ENCODE data around the gene MYO3B.

MYO3B gene

GRCh38 chr2:170146784-170147183, 31.2 kb upstream of the MYO3B start:
- no peak overlapping the region for H3K4me3 ChIP-seq (ENCODE audit: low read depth, low read length)
- no peak for DNase-seq
- no peaks in the 10 kb centered on the region for H3K36me3 ChIP-seq
- TF ChIP-seq, protein P1, sequence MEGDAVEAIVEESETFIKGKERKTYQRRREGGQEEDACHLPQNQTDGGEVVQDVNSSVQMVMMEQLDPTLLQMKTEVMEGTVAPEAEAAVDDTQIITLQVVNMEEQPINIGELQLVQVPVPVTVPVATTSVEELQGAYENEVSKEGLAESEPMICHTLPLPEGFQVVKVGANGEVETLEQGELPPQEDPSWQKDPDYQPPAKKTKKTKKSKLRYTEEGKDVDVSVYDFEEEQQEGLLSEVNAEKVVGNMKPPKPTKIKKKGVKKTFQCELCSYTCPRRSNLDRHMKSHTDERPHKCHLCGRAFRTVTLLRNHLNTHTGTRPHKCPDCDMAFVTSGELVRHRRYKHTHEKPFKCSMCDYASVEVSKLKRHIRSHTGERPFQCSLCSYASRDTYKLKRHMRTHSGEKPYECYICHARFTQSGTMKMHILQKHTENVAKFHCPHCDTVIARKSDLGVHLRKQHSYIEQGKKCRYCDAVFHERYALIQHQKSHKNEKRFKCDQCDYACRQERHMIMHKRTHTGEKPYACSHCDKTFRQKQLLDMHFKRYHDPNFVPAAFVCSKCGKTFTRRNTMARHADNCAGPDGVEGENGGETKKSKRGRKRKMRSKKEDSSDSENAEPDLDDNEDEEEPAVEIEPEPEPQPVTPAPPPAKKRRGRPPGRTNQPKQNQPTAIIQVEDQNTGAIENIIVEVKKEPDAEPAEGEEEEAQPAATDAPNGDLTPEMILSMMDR (IDR thresholded peaks at IDR 0.05; ENCODE audit: low read depth, low read length) = no peak
- no peaks in the 10 kb centered on the region for H3K27me3 ChIP-seq (ENCODE audit: insufficient read depth, low read depth, severe bottlenecking)
- H3K9me3 ChIP-seq (ENCODE audit: severe bottlenecking) = peaks cover 3% of the 10 kb centered on the region
- no peak overlapping the region for H3K27ac ChIP-seq

GRCh38 chr2:170147576-170147975, 30.4 kb upstream of the MYO3B start:
- Histone ChIP-seq H3K27ac (no peak overlapping the region), H3K4me3 (ENCODE audit: low read depth, low read length) (no peak overlapping the region), H3K27me3 (ENCODE audit: insufficient read depth, low read depth, severe bottlenecking) (no peaks in the 10 kb centered on the region), H3K36me3 (no peaks in the 10 kb centered on the region), H3K9me3 (ENCODE audit: severe bottlenecking) (peaks cover 3% of the 10 kb centered on the region)
- no peak for DNase-seq
- TF ChIP-seq, protein P1 (IDR thresholded peaks at IDR 0.05; ENCODE audit: low read depth, low read length) = no peak

- H3K27ac ChIP-seq = no peak overlapping the region
- H3K36me3 ChIP-seq = no peaks in the 10 kb centered on the region
- H3K27me3 ChIP-seq (ENCODE audit: insufficient read depth, low read depth, severe bottlenecking) = no peaks in the 10 kb centered on the region
- H3K4me3 ChIP-seq (ENCODE audit: low read depth, low read length) = no peak overlapping the region
- DNase-seq = no peak
- TF ChIP-seq, protein P1 (IDR thresholded peaks at IDR 0.05; ENCODE audit: low read depth, low read length) = no peak
- H3K9me3 ChIP-seq (ENCODE audit: severe bottlenecking) = peaks cover 3% of the 10 kb centered on the region
These were observed 29.8 kb upstream of the MYO3B start for GRCh38 chr2:170148161-170148560.

DNA sequence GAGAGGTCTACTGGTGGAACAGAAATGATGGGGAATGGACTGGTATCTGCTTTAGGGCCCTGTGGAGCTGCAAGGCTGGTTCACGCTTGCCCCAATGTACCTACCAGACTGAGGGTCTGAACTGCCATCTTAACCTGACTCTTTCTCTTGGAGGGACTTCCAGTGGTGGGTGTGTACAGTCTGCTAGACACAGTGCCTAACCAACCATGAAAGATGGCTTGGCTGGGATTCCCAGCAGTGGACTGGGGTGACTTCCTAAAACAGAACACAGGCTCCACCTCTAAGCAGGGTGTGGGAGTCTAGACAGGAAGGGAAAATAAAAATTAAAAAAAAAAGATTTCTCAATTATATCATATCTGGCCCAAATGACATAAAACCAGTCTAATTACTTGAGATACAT, 25.5 kb upstream of the MYO3B start:
- Histone ChIP-seq H3K36me3 (no peaks in the 10 kb centered on the region), H3K9me3 (ENCODE audit: severe bottlenecking) (peaks cover 3% of the 10 kb centered on the region), H3K4me3 (ENCODE audit: low read depth, low read length) (no peak overlapping the region), H3K27ac (no peak overlapping the region), H3K27me3 (ENCODE audit: insufficient read depth, low read depth, severe bottlenecking) (no peaks in the 10 kb centered on the region)
- TF ChIP-seq, protein P1 (IDR thresholded peaks at IDR 0.05; ENCODE audit: low read depth, low read length) = no peak
- DNase-seq = no peak

- no peak overlapping the region for H3K4me3 ChIP-seq (ENCODE audit: low read depth, low read length)
- TF ChIP-seq, protein P1 (IDR thresholded peaks at IDR 0.05; ENCODE audit: low read depth, low read length) = no peak
- H3K36me3 ChIP-seq = no peaks in the 10 kb centered on the region
- peak; percentile 64 for DNase-seq
- no peaks in the 10 kb centered on the region for H3K27me3 ChIP-seq (ENCODE audit: insufficient read depth, low read depth, severe bottlenecking)
- H3K27ac ChIP-seq = no peak overlapping the region
- no peaks in the 10 kb centered on the region for H3K9me3 ChIP-seq (ENCODE audit: severe bottlenecking)
These were observed 22.8 kb upstream of the MYO3B start for GRCh38 chr2:170155022-170155722.

DNA sequence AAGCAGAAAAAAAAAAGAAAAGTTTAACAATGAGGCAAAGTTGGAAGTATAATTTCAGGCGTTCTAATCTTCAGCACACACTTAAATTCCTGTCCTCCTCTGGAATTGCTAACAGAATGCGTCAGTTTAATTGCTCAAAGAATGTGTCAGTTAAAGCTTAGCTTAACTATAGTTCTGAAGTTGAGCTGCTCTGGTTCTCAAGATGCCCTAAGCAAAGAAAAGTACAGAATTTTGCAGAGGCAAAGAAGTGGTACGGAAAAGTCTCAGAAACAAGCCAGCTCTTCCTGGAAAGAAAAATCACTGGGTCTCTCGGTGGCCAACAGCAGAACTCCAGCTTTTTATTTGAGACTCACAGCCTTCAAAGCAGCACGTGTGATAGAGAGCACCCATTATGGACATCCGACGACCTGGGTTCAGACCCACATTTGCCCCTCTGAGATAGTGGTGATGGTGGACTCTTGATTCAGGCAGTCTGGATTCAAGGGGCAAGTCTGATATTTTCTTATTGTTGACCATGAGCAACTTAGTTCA, 22.2 kb upstream of the MYO3B start:
- H3K9me3 ChIP-seq (ENCODE audit: severe bottlenecking) = no peaks in the 10 kb centered on the region
- TF ChIP-seq, protein P1 (IDR thresholded peaks at IDR 0.05; ENCODE audit: low read depth, low read length) = no peak
- H3K4me3 ChIP-seq (ENCODE audit: low read depth, low read length) = no peak overlapping the region
- no peaks in the 10 kb centered on the region for H3K27me3 ChIP-seq (ENCODE audit: insufficient read depth, low read depth, severe bottlenecking)
- H3K36me3 ChIP-seq = no peaks in the 10 kb centered on the region
- no peak overlapping the region for H3K27ac ChIP-seq
- DNase-seq = no peak
